ENCODE data around the gene CACNG7.

Gene CACNG7

GRCh38 chr19:53879140-53880081 lies 29.7 kb upstream of the CACNG7 start:
- peak; percentile 54 for DNase-seq

DNA sequence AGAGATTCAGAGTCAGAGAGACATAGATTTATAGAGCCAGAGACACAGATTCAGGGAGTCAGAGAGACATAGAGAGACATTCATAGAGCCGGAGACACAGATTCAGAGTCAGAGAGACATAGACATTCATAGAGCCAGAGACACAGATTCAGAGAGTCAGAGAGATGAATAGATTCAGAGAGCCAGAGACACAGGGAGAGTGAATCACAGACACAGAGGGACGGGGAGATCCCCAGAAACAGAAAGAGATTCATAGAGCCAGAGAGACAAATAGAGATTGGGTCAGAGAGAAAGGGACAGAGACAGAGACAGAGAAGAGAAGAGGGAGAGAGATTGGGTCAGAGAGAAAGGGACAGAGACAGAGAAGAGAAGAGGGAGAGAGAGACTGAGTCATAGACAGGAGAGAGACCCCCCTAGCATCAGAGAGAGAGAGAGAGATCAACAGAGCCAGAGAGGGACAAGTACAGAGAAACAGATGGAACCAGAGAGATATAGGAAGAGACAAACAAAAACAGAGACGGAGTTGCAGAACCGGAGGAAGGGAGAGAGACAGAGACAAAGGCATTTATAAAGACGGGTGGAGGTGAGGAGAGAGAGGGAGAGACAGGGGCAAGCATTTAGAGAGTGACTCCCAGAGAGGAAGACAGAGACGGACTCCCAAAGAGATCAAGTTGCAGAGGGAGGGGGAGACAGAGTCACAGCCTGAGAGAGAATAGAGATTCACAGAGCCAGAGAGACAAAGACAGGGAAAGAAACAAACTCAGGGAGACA lies 28.2 kb upstream of the CACNG7 start:
- DNase-seq, result no peak

- no peak for DNase-seq
Observed at GRCh38 chr19:53881482-53882390, 27.3 kb upstream of the CACNG7 start, which contains the start of gene PRKCG. TSS of gene PRKCG (plus strand) at chr19:53882197. CDS start at chr19:53882495, 298 bp downstream.

- DNase-seq, result no peak
Observed at GRCh38 chr19:53882391-53883050, 26.6 kb upstream of the CACNG7 start.

GRCh38 chr19:53883231-53883661 lies 25.8 kb upstream of the CACNG7 start:
- DNase-seq, result no peak

- DNase-seq, result no peak
Observed at GRCh38 chr19:53883741-53884140, 25.3 kb upstream of the CACNG7 start.

GRCh38 chr19:53884256-53884655 lies 24.8 kb upstream of the CACNG7 start:
- DNase-seq, result no peak

DNA sequence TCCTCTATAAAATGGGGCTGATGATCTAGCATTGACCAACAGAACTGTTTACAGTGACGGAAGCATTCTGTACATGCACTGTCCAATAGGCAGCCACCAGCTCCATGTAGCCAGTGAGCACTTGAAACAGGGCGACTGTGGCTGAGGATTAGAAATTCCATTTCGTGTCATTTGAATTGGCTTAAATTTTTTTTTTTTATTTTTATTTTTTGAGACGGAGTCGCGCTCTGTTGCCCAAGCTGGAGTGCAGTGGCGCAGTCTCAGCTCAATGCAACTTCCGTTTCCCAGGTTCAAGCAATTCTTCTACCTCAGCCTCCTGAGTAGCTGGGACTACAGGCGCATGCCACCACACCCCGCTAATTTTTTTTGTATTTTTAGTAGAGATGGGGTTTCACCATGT lies 24.0 kb upstream of the CACNG7 start:
- no peak for DNase-seq

DNA sequence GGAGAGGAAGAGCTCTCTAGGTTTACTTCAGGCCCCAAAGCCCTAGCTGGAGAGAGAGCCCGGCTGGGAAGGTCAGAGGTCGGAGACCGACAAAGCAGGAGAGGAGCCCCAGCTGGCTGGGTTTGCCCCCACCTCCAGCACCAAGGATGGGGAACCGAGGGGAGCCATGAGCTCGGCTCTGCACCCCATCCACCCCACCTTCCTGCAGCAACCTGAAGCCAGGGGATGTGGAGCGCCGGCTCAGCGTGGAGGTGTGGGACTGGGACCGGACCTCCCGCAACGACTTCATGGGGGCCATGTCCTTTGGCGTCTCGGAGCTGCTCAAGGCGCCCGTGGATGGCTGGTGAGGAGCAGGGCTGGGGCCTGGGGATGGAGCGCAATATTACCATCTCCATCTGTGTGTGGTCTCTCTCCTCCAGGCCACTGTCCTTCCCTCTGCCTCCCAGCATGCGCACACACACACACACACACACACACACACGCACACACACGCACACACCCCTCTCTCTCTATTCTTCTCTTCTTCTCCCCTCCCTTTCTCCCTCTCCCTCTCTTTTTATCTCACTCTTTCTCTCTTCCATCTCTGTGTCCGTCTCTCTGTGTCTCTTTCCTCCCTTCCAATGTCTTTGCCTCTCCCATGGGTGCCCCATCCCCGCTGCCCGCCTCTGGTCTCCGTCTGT lies 16.6 kb upstream of the CACNG7 start:
- no peak for DNase-seq

GRCh38 chr19:53892981-53893325 lies 16.1 kb upstream of the CACNG7 start:
- DNase-seq, result no peak

DNA sequence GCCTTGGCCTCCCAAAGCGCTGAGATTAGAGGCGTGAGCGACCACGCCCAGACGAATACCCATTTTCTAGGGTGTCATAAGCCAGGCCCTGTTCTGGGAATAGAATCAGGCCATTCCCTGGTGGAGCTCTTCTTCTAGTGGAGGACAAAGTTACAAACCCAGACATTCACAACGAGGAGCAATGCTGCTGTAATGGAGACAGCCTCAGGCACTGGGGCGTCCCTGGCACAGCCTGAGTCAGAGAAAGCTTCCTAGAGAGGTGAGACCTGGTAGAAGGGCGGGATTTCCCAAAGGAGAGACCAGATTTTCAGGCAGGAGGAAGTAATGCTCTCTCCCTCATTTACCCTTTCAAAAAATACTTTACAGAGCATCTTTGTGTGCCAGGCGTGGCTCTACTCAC lies 14.4 kb upstream of the CACNG7 start:
- no peak for DNase-seq

DNA sequence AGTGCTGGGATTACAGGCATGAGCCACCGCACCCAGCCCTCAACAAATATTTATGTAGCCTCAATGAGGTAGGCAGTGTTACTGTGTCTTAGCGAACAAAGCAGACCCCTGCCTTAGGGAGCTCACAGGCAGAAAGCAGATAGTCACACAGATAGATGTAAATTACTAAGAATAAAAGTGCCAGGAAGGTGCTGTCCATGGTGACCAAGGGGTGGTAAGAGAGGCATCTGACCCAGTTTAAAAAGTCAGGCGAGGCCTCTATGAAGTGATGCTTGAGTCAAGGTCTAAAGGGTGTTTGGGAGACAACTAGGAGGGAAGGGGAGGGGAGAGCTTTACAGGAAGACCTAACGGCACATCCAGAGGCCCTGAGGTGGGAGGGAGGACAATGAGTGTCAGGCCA lies 12.4 kb upstream of the CACNG7 start:
- no peak for DNase-seq

GRCh38 chr19:53897459-53897858 lies 11.6 kb upstream of the CACNG7 start:
- no peak for DNase-seq

DNA sequence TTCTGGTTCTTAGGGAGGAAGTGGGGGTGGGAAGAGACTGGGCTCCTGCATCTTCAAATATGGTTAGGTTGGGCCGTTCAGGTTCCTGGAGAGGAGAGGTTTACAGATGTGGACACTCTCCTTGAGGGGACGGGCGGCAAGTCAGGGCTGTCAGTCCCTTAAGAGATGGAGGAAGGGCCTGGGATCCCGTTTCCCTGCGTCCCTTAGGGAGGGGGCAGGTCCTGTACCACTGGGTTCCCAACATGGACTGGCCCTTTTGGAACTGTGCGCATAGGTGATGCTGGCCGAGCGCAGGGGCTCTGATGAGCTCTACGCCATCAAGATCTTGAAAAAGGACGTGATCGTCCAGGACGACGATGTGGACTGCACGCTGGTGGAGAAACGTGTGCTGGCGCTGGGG lies 10.9 kb upstream of the CACNG7 start:
- no peak for DNase-seq

DNA sequence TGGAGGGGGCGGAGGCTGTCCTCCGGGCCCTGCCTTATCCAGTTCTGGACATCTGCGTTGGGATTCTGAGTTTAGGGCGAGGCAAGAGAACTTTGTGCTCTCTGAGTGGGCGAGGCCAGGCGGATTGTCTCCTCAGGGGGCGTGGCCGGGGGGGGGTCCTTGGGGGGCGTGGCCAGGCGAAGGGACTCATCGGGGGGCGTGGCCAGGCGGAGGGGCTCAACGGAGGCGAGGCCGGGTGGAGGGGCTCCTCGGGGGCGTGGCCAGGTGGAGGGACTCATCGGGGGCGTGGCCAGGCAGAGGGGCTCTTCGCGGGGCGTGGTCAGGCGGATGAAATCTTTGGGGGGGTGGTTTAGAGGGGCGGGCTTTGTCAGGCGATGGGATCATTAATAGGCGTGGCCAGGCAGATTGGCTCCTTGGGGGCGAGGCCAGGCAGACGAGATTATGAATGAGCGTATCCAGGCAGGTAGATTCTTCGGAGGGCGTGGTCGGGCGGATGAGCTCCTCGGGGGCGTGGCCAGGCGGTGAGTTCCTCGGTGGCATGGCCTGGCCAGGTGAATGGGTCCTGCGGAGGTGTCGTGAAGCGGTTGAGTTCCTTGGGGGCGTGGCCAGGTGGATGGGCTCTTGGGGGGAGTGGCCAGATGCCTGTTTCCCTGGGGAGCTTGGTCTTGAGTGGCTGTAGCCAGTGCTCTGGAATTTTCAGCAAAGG lies 10.3 kb upstream of the CACNG7 start:
- no peak for DNase-seq

DNA sequence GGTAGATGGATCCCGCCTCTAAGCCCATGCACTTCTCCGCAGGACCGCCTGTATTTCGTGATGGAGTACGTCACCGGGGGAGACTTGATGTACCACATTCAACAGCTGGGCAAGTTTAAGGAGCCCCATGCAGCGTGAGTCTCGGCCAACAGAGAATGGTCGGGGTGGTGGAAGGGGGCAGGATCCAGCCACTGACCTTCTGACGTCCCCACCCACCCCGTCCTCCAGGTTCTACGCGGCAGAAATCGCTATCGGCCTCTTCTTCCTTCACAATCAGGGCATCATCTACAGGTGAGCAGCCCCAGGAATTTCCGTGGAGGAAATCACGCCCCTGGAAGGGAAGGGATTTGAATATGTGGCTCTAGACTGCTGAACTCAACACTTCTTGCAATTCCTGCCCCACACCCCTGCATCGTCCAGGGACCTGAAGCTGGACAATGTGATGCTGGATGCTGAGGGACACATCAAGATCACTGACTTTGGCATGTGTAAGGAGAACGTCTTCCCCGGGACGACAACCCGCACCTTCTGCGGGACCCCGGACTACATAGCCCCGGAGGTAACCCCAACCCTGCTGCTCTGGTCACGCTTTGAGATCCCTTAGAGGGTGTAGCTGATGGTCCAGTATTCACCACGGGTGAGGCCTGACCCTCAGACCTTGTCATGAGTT lies 8.8 kb upstream of the CACNG7 start:
- no peak for DNase-seq

DNA sequence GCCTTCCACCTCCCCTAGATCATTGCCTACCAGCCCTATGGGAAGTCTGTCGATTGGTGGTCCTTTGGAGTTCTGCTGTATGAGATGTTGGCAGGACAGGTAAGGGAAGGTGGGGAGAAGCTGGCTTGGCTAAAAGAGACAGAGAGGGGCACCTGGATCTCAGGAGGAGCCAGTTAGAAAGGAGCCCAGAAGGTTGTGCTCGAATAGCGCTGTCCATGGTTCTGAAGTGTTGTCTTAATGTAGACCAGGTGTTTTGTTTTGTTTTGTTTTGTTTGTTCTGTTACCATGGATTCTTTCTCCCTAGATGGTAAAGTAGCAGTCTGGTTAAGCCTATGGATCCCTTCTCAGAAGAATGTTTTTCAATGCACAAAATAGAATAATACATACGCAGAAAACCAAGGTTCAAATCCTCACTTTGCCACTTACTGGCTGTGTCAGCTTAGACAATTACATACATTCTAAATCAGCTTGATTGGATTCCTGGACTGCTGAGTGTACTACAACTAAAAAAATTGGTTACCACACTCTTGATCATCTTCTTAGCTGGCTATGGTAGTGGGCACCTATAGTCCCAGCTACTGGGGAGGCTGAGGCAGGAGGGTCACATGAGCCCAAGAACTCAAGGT lies 5.9 kb upstream of the CACNG7 start:
- DNase-seq, result no peak

- DNase-seq, result no peak
Observed at GRCh38 chr19:53904909-53905308, 4.2 kb upstream of the CACNG7 start.

DNA sequence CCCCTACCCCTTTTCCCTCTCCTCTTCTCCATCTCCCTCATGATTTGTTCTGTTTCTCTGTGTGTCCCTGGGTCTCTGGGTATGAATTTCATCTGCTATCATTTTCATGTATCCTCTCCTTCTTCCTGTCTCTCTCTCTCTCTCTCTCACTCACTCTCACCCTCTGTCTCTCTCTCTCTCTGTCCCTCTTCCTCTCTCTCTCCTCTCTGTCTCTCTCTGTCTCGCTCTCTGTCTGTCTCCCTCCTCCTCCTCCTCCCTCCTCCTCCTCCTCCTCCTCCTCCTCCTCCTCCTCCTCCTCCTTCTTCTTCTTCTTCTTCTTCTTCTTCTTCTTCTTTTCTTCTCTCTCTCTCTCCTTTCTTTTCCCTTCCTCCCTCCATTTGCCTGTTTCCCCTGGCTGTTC lies 3.3 kb upstream of the CACNG7 start:
- no peak for DNase-seq
